ENCODE results near the gene AP1G1. TPM values are rescaled to one million over a fixed set of nuclear protein-coding genes. Genes with fewer than 3 reads are reported as not detected.
A peak's percentile ranks its signal among the peaks of the same experiment; 100 is the strongest.

The AP1G1 gene
- total RNA-seq, 1 donor from 2014 or later, result 90.0 TPM

DNA sequence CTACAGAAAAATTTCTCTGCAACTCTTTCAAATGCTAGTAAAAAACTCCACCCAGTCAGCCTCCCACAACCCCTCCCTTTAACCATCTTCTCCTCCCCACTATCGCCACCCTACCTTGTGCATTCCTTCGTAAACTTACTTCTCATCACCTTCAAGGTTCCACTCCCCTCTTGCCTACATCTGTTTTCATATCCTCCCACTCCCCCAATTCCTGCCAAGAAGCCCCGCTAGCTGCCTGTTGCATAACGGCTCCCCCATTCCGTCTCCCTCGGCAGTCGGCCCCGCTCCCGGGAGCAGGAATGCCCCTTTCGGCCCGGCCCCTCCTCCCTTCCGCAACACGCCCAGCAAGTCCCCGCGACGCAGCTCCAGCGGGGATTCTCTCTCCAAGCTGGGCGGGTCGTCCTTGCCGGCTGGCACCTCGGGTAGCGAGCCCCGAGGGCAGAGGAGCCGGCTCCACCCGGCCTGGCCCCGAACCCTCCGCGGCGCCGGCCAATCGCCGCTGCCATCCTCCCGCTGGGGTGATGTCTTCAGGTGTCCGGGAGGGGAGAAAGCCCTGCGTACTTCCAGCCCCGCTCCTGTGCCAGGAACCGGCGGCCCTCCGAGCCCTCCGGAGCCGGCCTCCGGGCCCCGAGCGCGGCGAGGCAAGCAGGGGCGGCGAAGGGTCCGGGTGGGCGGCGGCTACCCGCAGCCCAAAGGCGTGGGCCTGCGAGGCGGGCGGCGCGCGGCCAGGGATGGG lies 85.7 kb downstream of the AP1G1 start:
- Histone ChIP-seq H3K27me3 (no peaks in the 10 kb centered on the region), H3K4me1 (peaks cover 21% of the 10 kb centered on the region), H3K9me3 (no peaks in the 10 kb centered on the region), H3K27ac (peak overlapping the region; percentile 87), H3K4me3 (peak overlapping the region; percentile 80), H3K36me3 (no peaks in the 10 kb centered on the region)
- ATAC-seq, result peak; percentile 65
- intact Hi-C loops (cut with DNase I), result no loop called here
- DNase-seq, result peak; percentile 83
- TF ChIP-seq CTCF (IDR thresholded peaks at IDR 0.05), result no peak

DNA sequence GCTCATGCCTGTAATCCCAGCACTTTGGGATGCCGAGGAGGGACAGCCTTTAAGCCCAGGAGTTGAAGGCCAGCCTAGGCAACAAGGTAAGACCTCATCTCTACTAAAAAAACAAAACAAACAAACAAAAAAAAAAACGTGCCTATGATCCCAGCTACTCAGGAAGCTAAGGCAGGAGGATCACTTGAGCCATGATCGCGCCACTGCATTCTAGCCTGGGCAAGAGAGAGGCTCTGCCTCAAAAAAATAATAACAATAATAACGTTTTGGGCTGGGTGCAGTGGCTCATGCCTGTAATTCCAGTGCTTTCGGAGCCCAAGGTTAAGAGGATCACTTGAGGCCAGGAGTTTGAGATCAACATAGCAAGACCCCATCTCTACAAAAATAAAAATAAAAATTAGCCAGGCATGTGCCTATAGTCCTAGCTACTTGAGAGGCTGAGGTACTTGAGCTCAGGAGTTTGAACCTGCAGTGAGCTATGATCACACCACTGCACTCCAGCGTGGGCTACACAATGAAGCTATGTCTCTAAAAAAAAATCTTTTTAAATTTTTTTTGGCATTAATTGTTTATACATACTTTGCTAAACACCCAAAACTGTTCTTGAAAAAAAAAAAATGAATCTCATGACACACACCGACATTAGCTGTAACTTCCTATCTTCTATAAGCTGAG lies 87.4 kb downstream of the AP1G1 start:
- DNase-seq (no peak), ATAC-seq (no peak)
- intact Hi-C loops (cut with DNase I), result no loop called here
- Histone ChIP-seq H3K27ac (no peak overlapping the region), H3K36me3 (no peaks in the 10 kb centered on the region), H3K9me3 (no peaks in the 10 kb centered on the region), H3K4me3 (no peak overlapping the region), H3K4me1 (peaks cover 13% of the 10 kb centered on the region), H3K27me3 (no peaks in the 10 kb centered on the region)
- no peak for TF ChIP-seq CTCF (IDR thresholded peaks at IDR 0.05)

GRCh38 chr16:71712501-71712900 lies 96.1 kb downstream of the AP1G1 start:
- intact Hi-C loops (cut with DNase I), result no loop called here
- Histone ChIP-seq H3K27me3 (no peaks in the 10 kb centered on the region), H3K4me3 (no peak overlapping the region), H3K9me3 (no peaks in the 10 kb centered on the region), H3K4me1 (peaks cover 4% of the 10 kb centered on the region), H3K27ac (no peak overlapping the region), H3K36me3 (no peaks in the 10 kb centered on the region)
- TF ChIP-seq CTCF (IDR thresholded peaks at IDR 0.05), result no peak
- ATAC-seq, result no peak
- DNase-seq, result no peak

GRCh38 chr16:71711789-71712188 lies 96.8 kb downstream of the AP1G1 start:
- no peak overlapping the region for H3K27ac ChIP-seq
- DNase-seq (no peak), ATAC-seq (no peak)
- peaks cover 4% of the 10 kb centered on the region for H3K4me1 ChIP-seq
- no peaks in the 10 kb centered on the region for H3K9me3 ChIP-seq
- H3K4me3 ChIP-seq, result no peak overlapping the region
- intact Hi-C loops (cut with DNase I), result no loop called here
- TF ChIP-seq CTCF (IDR thresholded peaks at IDR 0.05), result no peak
- H3K36me3 ChIP-seq, result no peaks in the 10 kb centered on the region
- no peaks in the 10 kb centered on the region for H3K27me3 ChIP-seq

- Histone ChIP-seq H3K9me3 (no peaks in the 10 kb centered on the region), H3K4me1 (peaks cover 4% of the 10 kb centered on the region), H3K27ac (no peak overlapping the region), H3K36me3 (no peaks in the 10 kb centered on the region), H3K27me3 (no peaks in the 10 kb centered on the region), H3K4me3 (no peak overlapping the region)
- DNase-seq (no peak), ATAC-seq (no peak)
- intact Hi-C loops (cut with DNase I), result no loop called here
- TF ChIP-seq CTCF (IDR thresholded peaks at IDR 0.05), result no peak
These were observed 99.3 kb downstream of the AP1G1 start for GRCh38 chr16:71709229-71709781.

Data from upper lobe of right lung (tissue), 1 donor.